ENCODE results near the gene OR52E2. TPM values are rescaled to one million over a fixed set of nuclear protein-coding genes. Genes with fewer than 3 reads are reported as not detected.

OR52E2 gene
- total RNA-seq, result not detected in 3 replicates
- long read RNA-seq, result 0 reads

DNA sequence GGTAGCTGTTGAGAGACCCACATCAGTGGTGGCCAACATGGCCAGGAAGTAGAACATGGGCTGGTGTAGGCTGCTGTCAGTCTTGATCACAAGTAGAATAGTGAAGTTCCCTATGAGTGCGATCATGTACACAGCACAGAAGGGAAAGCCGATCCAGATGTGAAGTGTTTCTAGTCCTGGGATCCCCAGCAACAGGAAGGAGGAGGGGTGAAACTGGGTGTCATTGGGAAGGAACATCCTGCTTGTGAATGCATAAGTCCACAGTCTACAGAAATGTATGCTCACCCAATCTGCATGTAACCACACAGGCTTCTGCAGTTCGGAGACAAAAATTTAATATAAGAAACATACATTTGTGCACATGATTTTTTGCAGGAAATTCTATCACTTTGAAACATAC, at the start of gene OR52E2:
Gene OR52E2, minus strand, starts transcription at position 237 of the 400 bp plus-strand sequence. Its CDS starts 0 bp downstream, at position 237.
- Mint-ChIP-seq H3K4me1 (ENCODE audit: low read depth) (no peaks in the 10 kb centered on the region), H3K27ac (ENCODE audit: unreplicated experiment) (no peak within 1 kb of the TSS), H3K4me3 (ENCODE audit: unreplicated experiment) (no peak within 1 kb of the TSS), H3K27me3 (ENCODE audit: low read depth) (peaks cover 13% of the 10 kb centered on the region), H3K9me3 (ENCODE audit: low read depth) (no peaks in the 10 kb centered on the region), H3K36me3 (ENCODE audit: low read depth) (no peaks in the 10 kb centered on the region)
- no peak for DNase-seq (ENCODE audit: low spot score)
- TF ChIP-seq, protein P1, sequence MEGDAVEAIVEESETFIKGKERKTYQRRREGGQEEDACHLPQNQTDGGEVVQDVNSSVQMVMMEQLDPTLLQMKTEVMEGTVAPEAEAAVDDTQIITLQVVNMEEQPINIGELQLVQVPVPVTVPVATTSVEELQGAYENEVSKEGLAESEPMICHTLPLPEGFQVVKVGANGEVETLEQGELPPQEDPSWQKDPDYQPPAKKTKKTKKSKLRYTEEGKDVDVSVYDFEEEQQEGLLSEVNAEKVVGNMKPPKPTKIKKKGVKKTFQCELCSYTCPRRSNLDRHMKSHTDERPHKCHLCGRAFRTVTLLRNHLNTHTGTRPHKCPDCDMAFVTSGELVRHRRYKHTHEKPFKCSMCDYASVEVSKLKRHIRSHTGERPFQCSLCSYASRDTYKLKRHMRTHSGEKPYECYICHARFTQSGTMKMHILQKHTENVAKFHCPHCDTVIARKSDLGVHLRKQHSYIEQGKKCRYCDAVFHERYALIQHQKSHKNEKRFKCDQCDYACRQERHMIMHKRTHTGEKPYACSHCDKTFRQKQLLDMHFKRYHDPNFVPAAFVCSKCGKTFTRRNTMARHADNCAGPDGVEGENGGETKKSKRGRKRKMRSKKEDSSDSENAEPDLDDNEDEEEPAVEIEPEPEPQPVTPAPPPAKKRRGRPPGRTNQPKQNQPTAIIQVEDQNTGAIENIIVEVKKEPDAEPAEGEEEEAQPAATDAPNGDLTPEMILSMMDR (IDR thresholded peaks at IDR 0.05), result no peak

GRCh38 chr11:5107285-5107684, 47.9 kb upstream of the OR52E2 start:
- Mint-ChIP-seq H3K36me3 (ENCODE audit: low read depth) (no peaks in the 10 kb centered on the region), H3K9me3 (ENCODE audit: low read depth) (no peaks in the 10 kb centered on the region), H3K27ac (ENCODE audit: unreplicated experiment) (no peak overlapping the region), H3K4me3 (ENCODE audit: unreplicated experiment) (no peak overlapping the region), H3K27me3 (ENCODE audit: low read depth) (peaks cover 11% of the 10 kb centered on the region), H3K4me1 (ENCODE audit: low read depth) (no peaks in the 10 kb centered on the region)
- TF ChIP-seq, protein P1 (IDR thresholded peaks at IDR 0.05), result no peak
- no peak for DNase-seq (ENCODE audit: low spot score)

DNA sequence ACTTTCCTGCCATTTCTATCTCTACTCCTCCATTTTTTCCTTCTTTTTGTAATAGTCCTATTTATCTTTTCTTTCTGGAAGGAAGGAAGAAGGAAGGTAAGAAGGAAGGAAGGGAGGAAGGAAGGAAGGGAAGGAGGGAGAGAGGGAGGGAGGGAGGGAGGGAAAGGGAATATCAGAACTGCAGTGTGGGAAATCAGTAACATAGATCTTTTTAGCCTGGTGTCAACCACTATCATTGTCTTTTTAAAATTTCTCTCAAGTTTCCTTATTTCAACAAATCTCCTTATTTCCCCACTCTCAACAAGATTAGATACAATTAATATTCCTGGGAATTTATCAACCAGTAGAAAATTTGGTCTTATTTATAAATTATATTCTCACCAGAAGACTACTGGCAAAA, 43.6 kb upstream of the OR52E2 start:
- Mint-ChIP-seq H3K27ac (ENCODE audit: unreplicated experiment) (no peak overlapping the region), H3K4me3 (ENCODE audit: unreplicated experiment) (no peak overlapping the region), H3K4me1 (ENCODE audit: low read depth) (no peaks in the 10 kb centered on the region), H3K36me3 (ENCODE audit: low read depth) (no peaks in the 10 kb centered on the region), H3K27me3 (ENCODE audit: low read depth) (peaks cover 22% of the 10 kb centered on the region), H3K9me3 (ENCODE audit: low read depth) (no peaks in the 10 kb centered on the region)
- TF ChIP-seq, protein P1 (IDR thresholded peaks at IDR 0.05), result no peak
- DNase-seq (ENCODE audit: low spot score), result no peak

- Mint-ChIP-seq H3K36me3 (ENCODE audit: low read depth) (no peaks in the 10 kb centered on the region), H3K4me3 (ENCODE audit: unreplicated experiment) (no peak overlapping the region), H3K4me1 (ENCODE audit: low read depth) (no peaks in the 10 kb centered on the region), H3K27me3 (ENCODE audit: low read depth) (peaks cover 26% of the 10 kb centered on the region), H3K27ac (ENCODE audit: unreplicated experiment) (no peak overlapping the region), H3K9me3 (ENCODE audit: low read depth) (no peaks in the 10 kb centered on the region)
- no peak for DNase-seq (ENCODE audit: low spot score)
- TF ChIP-seq, protein P1 (IDR thresholded peaks at IDR 0.05), result no peak
These were observed 42.8 kb upstream of the OR52E2 start for GRCh38 chr11:5102246-5102645.

DNA sequence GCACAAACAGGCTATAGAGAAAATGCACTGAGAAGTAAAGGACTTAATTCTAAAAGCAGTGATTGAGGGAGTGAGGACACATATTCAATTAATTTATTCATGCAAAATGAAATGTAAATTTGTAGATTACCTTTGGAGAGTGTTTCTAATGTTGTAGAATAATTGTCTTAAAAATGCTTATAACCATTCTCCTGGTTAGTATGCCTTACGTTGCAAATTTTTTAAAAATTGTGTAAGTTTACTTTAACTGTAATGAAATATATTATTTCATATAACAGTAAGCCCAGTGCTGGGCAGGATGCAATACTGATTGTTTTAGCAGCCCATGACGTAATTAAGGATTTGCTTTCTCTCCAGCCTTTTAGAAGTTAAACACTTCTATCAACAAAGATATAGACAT, 36.6 kb upstream of the OR52E2 start:
- Mint-ChIP-seq H3K4me1 (ENCODE audit: low read depth) (no peaks in the 10 kb centered on the region), H3K36me3 (ENCODE audit: low read depth) (no peaks in the 10 kb centered on the region), H3K27ac (ENCODE audit: unreplicated experiment) (no peak overlapping the region), H3K4me3 (ENCODE audit: unreplicated experiment) (no peak overlapping the region), H3K9me3 (ENCODE audit: low read depth) (no peaks in the 10 kb centered on the region), H3K27me3 (ENCODE audit: low read depth) (peaks cover 20% of the 10 kb centered on the region)
- TF ChIP-seq, protein P1 (IDR thresholded peaks at IDR 0.05), result no peak
- no peak for DNase-seq (ENCODE audit: low spot score)
